GM21381 (cell line): ENCODE results near the gene GRAP2.

Source experiments
- ATAC-seq: cut with Tn5 transposase; IDR thresholded peaks from one replicate; pipeline ENCODE4 v1.9.1; 2021; ENCODE audit warnings: mild to moderate bottlenecking, moderate library complexity; ENCODE audit not compliant: unreplicated experiment

Gene GRAP2

DNA sequence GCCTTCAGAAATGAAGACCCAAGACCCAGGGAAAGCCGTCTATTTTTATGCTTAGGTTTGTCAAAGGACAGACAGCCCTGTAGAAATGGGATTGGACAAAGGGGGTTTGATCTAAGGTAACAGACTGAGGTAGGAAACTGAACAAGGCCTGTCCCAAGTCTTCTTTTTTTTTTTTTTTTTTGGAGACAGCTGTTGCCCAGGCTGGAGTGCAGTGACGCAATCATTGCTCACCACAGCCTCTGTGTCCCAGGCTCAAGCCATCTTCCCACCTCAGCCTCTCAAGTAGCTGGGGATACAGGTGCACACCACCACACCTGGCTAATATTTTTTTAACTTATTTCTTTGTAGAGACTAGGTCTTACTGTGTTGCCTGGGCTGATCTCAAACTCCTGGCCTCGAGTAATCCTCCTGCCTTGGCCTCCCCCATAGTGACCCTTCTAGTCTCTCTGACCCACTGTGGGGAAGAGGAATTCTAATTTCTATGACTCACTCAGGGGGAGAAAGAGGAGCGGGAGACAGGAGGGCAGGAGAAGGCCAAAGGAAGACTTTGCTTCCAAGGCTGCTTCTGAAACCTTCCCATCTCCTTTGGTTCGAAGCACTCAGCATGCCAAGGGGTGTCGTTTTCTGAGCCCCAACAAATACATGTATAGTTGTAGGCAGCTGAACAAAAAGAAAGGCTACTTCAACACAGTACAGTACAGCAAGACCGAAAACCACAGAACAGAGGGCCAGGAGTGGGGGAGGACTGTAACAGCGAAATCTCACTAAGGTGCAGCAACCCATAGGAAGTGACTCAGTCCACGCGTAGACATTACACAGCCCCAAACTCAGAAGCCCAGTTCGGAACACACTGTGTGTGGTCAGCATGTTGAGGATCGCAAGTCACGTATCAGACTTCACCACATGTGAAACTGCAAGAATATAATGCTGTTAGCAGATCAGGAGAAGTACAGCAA, 60.2 kb downstream of the GRAP2 start:
- peak; percentile 84 for ATAC-seq

GRCh38 chr22:39962071-39962470, 61.2 kb downstream of the GRAP2 start:
- ATAC-seq = no peak

- no peak for ATAC-seq
These were observed 64.9 kb downstream of the GRAP2 start for GRCh38 chr22:39965748-39966147.

GRCh38 chr22:39966470-39966869, 65.6 kb downstream of the GRAP2 start:
- ATAC-seq = no peak

DNA sequence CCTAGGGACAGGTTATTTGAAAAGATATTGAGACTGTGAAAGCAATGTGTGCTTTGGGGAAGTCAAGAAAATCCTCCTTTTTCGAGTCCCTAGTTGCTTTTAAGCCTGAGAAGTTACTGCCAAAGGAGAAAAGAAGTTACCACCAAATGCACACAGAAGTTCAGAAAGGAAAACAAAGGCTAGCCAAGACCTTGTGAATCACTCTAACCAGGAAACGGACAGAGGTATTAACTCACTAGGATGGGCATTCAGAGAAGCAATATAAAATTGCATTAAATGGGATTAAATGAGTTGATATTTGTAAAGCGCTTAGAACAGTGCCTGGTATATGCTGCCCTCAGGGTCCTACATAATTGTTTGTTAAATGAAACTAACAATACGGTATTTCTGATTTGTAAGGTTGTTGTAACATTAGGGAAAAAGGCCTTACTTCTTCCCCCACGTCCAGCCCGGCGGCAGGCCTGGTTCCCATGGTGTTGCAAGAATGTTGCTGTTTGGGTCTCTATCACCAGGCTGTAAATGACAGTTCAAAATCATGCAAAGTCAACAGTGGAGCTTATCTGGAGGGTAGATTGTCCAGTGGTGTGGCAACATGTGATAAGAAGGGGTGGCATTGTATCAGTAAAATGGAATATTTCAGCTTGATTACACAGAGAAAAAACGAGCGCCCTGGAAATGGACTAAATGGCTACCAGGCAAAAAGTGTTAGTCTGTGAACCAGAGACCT, 66.4 kb downstream of the GRAP2 start:
- no peak for ATAC-seq

DNA sequence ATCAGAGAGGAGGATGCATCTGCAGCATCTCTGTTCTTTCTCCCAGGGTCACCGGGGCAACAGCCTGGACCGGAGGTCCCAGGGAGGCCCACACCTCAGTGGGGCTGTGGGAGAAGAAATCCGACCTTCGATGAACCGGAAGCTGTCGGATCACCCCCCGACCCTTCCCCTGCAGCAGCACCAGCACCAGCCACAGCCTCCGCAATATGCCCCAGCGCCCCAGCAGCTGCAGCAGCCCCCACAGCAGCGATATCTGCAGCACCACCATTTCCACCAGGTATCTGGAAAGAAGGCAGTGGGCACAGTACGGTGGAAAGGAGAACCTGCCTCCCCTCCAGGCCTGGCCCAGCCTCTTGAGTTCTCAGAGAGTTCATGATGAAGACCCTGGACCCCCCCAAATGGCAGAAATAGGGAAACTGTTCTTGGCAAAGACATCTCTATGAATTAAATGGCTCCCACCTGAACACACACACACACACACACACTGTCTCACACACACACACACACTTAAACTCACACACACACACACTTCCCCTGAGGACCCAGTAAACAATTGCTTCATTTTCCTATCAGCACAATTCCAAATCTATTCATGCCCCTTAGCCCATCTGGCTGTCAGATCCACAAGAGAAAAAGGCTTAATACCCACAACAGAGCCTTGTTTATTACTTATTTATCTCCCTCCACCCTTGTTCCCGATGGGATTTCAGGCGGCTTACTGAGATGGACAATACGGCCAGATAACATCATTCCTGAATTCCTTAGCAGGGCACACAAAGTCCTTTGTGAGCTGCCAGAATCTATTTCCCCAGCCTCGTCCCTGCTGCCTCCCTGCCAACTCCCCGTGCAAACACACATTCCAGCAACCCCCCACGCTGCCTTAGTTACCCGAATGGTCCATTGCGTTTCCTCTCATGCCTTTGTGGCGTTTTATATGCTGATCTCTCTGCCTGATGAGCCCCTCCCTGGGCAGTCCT, 67.4 kb downstream of the GRAP2 start:
- no peak for ATAC-seq

GRCh38 chr22:39970742-39971141, 69.9 kb downstream of the GRAP2 start:
- no peak for ATAC-seq

- ATAC-seq = no peak
These were observed 71.8 kb downstream of the GRAP2 start for GRCh38 chr22:39972641-39973040.

GRCh38 chr22:39973656-39974055, 72.8 kb downstream of the GRAP2 start:
- no peak for ATAC-seq

DNA sequence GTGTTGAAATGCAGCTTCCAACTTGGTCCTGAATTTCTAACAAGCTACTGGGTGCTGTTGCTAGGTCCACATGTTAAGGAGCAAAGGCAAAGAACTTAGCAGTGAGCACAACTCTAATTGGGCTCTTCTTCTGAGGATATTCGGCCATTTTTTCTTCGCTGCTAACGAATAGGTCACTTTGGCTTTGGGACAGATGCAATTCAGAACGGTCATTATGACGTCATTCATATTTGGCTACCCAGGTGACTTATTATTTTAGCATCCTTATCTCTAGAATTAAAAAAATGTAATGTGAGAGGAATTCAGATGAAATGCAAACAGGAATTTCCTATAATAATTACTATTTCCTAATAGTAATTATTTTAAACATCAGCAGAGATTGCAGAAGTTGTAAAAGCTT, 73.2 kb downstream of the GRAP2 start:
- ATAC-seq = no peak

DNA sequence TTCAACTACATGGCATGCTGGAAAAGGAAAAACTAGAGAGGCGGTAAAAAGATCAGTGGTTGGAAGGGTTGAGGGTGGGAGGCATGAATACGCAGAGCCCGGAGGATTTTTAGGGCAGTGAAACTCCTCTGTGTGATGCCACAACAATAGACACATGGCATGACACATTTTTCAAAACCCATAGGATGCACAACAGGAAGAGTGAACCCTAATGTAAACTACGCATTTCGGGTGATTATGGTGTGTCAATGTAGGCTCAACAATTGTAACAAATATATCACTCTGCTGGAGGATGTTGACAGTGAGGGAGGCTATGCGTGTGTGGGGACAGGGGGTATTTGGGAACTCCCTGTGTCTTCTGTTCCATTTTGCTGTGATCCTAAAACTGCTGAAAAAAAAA, 78.2 kb downstream of the GRAP2 start:
- no peak for ATAC-seq

DNA sequence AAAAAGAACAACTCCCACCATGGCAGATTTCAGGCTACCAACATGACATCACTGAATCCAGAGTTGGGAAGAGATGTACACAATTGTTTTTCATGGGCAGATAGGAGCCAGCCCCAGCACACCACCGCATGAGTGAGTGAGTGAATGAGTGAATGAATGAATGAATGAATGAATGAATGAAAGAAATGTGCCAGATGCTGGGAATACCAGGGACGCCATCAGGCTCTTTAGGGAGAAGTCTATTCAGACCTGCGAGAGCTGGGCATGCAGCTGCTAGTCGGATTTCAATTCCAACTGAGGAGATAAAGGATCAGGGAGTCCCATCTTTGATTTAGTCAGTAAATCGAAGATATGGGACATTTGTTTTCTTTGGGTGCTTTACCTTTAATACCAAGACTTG, 78.6 kb downstream of the GRAP2 start:
- no peak for ATAC-seq

DNA sequence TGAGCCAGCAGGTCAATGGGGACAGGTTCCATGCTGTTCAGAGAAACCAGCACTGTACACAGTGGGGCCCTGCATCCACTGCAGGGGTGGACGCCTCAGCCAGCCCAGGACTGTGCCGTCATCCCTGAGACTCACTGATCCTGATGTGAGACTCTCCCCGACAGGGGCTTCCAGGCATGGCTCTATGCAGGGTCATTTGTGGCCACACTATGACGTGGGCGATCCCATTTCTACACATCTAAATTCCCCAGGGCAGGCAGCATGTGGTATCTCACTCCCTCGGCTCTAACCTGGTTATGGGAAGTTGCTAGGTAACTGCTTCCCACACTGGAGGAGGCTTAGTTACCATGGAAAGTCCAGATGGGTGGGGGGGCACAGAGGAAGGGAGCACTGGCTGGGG, 79.7 kb downstream of the GRAP2 start:
- no peak for ATAC-seq

GRCh38 chr22:39983346-39983745, 82.5 kb downstream of the GRAP2 start:
- ATAC-seq = no peak

- no peak for ATAC-seq
These were observed 83.1 kb downstream of the GRAP2 start for GRCh38 chr22:39984006-39984405.

DNA sequence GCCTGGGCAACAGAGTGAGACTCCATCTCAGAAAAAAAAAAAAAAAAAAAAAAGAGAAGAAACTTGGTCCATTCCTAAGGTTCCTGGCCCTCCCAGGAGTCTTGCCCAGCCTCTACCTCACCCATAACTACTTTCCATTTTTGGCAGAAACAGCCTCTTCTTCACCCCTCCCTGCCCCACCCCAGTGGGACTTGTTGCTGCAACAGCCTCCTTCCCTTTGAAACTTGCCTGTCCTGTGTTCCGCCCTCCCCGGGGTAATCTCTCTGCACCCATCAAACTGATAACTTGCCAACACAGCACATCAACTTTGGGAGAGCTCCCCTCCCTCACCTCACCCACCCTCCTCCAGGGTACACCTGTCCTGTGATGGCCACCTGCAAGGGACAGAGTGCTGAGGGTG, 83.9 kb downstream of the GRAP2 start:
- ATAC-seq = no peak

DNA sequence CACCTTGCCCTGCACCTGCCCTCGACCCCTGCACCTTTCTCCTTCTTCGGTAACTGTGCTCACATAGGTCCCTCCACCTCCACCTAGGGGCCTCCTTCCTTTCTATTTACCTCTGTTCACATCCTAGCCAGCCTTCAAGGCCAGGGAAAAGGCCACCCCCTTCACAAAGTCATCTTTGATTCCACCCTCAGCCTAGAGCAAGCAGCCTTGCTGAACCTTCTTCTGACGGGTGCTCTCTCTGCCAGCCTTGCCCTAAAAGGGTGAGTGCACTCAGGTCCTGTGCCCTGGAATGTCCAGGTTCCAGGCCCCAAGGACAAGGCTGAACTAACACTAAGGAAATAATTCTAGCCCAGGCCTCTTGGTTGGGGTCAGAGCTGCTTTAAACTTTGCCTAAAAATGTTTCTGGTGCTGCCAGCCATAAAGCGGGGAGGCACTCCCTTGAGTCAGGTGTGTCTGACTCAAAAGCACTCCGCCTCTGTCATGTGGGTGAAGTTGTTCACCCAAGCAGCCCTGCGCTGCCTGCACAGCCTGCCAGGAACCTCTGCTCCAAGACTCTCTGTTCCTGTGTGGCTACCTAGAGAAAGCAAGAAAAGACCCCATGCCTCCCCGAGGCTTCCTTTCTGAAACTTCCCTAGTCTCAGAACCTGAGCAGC, 84.6 kb downstream of the GRAP2 start:
- ATAC-seq = no peak

GRCh38 chr22:39988386-39989114, 87.7 kb downstream of the GRAP2 start:
- no peak for ATAC-seq

GRCh38 chr22:39989633-39990032, 88.7 kb downstream of the GRAP2 start:
- no peak for ATAC-seq

DNA sequence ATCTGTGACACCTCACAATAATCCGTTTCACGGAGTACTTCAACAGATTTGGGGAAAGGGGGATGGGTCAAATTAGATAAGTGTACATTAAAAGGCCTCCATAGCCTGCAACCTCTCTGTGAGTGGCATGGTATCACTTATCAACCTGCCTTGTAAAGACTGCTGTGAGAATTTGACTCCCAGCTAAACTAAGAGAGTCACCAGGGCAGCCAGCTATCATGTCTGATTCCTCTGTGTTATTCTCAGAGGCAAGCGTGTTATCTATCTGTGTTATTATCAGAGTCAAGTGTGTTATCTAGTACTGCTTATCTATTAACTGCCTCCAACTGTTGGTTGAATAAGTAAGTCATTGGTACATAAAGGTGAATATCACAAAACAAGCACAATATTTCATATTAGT, 89.8 kb downstream of the GRAP2 start:
- no peak for ATAC-seq
